ENCODE results near the gene OR51B4.
"Not testable (repeated sequence)": the region's sequence is repeated elsewhere in the genome, so short reads cannot be mapped to it uniquely, and the experiment has no call there.

The OR51B4 gene

DNA sequence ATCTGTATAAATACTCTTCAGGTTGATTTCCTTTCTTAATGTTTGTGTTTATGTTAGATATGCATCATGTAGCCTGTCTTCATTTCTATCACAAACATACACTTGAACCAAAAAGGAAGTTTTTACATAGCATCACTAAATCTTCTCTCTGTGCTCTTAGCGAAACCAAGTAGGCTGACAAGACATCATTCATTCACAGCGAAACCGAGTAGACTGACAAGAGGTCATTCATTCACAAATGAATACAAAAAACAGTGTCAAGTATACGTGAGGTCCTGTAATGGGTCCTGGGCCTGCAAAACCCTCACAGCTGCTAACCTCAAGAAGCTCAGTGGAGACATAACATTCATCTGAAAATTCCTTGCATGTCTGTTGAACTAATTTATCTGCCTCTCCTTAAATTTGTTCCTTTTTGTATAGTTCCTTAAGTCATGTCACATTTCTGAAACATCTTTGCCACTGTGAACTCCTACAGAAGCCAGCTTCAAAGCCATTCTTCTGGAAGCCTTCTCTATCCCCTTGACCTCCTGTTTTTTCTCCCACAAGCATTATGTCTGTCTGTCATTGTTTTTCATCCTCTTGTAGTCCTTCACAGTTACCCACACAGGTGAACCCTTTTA, 22.2 kb downstream of the OR51B4 start:
- in situ Hi-C loops (cut with HindIII; ENCODE audit: low pct_ligation_motif_present, low pct_unique_long_range_greater_than_20kb, low sequenced_read_pairs): no loop called here
- DNase-seq: no peak

DNA sequence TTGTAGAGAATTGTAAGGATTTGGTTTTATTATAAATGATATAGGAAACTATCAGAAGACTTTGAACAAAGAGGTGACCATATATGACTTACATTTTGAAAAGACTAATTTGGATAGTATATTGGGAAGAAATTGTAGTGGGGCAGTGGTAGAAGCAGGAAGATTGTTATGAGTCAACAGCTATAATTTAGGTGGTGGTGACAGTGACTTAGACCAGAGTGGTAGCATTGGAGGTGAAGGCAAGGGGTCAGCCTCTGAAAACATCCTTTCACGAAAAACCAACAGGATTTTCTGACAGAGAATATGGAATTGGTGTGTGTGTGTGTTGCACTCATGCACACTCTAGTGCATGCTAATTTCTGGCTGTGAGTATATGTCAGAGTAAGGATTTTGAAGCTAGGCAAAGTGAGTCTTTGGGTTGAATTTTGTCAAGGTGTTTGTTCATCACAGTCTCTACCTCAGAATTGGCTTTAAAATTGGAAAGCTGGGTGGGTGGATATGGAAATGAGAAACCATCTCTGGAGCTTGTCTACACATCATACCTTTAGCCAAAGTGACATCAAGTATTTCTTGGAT, 23.9 kb downstream of the OR51B4 start:
- in situ Hi-C loops (cut with HindIII; ENCODE audit: low pct_ligation_motif_present, low pct_unique_long_range_greater_than_20kb, low sequenced_read_pairs): no loop called here
- no peak for DNase-seq

DNA sequence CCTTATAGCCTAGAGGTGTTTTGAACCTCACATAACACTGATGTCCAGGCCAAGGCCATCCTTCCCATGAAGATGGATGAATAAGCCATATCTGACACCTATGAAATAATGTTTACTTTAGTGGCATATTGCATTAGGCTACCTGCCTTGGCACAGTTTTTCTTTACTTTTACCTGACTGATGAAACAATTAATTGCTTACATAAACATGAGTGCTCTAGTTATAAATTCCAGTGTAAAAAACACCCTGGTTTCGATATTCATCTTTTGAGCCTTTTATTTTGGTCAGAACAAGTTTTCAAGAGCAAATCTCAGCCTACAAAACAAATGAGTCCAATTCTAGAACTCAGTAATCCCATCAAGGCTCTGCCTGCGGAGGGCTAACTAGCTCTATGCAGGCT, 25.0 kb downstream of the OR51B4 start:
- no peak for DNase-seq
- in situ Hi-C loops (cut with HindIII; ENCODE audit: low pct_ligation_motif_present, low pct_unique_long_range_greater_than_20kb, low sequenced_read_pairs): no loop called here

DNA sequence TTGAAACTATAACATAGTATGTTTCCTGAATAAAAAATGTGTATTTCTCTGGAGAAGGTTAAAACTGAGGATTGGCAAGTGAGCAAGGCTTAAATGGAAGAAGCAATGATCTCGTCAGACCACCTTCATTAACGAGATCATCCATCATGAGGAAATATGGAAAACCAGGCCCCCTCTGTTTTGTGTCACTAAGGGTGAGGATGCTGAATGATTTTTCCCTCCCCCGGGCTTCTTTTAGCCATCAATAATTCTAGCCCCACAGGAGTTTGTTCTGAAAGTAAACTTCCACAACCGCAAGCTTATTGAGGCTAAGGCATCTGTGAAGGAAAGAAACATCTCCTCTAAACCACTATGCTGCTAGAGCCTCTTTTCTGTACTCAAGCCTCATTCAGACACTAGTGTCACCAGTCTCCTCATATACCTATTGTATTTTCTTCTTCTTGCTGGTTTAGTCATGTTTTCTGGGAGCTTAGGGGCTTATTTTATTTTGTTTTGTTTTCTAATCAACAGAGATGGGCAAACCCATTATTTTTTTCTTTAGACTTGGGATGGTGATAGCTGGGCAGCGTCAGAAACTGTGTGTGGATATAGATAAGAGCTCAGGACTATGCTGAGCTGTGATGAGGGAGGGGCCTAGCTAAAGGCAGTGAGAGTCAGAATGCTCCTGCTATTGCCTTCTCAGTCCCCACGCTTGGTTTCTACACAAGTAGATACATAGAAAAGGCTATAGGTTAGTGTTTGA, 26.2 kb downstream of the OR51B4 start:
- in situ Hi-C loops (cut with HindIII; ENCODE audit: low pct_ligation_motif_present, low pct_unique_long_range_greater_than_20kb, low sequenced_read_pairs): no loop called here

DNA sequence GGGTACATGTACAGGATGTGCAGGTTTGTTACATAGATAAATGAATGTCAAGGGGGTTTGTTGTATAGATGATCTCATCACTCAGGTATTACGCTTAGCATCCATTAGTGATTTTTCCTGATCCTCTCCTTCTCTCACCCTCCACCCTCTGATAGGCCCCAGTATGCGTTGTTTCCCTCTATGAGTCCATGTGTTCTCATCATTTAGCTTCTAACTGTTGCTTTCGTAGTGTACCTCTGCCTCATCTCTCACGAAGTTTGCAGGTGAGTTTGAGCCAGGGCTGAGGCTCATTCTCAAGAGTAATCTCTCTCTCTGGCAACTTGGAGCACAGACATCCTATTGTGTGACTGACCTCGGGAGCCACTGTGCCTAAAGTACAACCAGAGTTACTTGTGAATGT, 27.4 kb downstream of the OR51B4 start:
- in situ Hi-C loops (cut with HindIII; ENCODE audit: low pct_ligation_motif_present, low pct_unique_long_range_greater_than_20kb, low sequenced_read_pairs): no loop called here
- DNase-seq: no peak

More for the DNA sequence above, 26.2 kb downstream of the OR51B4 start:
- DNase-seq: no peak

DNA sequence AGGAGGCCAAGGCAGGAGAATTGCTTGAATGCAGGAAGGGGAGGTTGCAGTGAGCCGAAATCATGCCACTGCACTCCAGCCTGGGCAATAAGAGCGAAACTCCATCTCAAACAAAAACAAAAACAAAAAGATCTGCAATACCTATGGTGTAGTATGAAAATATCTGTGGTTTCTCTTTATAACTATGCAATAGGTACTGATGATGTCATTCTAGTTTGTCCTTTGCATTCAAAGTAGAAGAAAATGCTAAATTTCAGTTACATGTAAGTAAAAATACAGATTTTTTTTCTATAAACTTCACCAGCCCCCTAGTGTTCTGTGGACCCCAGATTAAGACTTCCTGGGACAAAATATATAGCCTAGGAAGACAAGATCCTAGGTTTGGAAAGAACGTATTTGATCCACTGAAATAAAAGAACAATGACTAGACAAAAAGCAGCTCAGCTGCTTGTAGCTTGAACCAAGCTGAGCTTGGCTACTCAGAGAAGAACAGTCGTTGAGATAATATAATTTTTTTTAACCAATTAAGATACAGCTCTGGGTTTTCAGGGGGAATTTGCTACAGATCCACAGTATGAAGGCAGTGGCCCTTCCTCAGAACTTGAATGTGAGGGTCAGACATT, 29.2 kb downstream of the OR51B4 start:
- DNase-seq: no peak
- in situ Hi-C loops (cut with HindIII; ENCODE audit: low pct_ligation_motif_present, low pct_unique_long_range_greater_than_20kb, low sequenced_read_pairs): no loop called here

DNA sequence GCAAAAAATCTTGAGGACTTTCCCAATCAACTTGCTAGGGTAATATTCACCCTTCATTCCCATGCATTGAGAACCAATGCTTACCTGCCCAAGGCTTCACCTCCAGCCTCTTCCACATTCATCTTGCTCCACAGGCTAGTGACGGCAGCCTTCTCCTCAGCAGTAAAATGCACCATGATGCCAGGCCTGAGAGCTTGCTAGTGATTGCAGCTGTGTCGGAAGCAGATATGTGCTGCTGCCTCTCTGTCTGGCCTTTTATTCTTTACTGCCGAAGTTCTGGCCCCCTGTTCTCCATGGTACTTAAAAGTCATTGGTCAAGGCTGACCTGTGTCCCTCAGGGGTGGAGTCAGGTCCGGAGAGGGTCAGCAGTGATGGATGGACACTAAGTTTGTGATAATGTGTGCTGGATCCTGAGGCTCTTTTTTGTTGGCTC, 32.0 kb downstream of the OR51B4 start, which contains the start of gene HBE1:
HBE1 (minus strand) TSS at position 231 of the 433 bp plus-strand sequence; CDS start at position 176, 55 bp downstream.
- in situ Hi-C loops (cut with HindIII; ENCODE audit: low pct_ligation_motif_present, low pct_unique_long_range_greater_than_20kb, low sequenced_read_pairs): no loop called here
- no peak for DNase-seq

DNA sequence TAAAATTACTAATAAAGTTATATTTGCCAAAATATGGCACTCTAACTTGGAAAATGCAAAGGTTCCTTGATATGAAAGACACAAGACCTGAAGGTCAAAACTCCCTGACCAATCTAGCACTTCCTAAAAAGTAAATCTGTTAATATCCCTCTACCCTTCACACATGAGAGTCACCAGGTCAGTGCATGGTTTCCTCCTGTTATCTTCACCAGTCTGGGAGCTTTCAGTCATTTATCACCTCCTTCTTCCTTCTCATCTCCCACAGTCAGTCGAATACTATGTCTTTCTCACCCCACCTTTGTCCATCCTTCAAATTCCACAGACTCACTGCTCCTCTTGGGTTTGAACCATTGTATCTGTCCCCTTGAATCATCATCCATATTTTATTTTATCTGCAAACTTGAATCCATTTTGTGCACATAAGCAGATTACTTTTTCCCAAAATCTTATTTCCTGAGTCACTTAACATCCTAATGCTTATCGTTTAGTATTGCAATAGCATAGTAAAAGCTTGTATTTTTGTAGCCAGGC, 34.6 kb downstream of the OR51B4 start:
- in situ Hi-C loops (cut with HindIII; ENCODE audit: low pct_ligation_motif_present, low pct_unique_long_range_greater_than_20kb, low sequenced_read_pairs): no loop called here
- DNase-seq: no peak

DNA sequence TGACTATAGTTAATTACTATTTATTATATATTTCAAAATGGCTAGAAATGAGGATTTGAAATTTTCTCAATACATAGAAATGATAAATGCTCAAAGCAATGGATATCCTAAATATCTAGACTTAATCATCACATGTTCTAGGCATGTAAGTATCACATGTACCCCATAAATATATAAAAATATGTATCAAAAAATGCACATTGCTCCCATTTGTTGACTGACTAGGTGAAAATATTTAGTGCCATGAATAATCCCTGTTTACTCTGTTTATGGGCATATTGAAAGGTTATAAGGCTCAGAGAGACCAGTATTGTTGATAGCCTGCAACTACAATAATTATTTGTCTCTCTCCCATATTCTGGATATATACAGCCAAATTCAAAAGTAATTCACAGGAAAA, 35.1 kb downstream of the OR51B4 start:
- in situ Hi-C loops (cut with HindIII; ENCODE audit: low pct_ligation_motif_present, low pct_unique_long_range_greater_than_20kb, low sequenced_read_pairs): no loop called here

DNA sequence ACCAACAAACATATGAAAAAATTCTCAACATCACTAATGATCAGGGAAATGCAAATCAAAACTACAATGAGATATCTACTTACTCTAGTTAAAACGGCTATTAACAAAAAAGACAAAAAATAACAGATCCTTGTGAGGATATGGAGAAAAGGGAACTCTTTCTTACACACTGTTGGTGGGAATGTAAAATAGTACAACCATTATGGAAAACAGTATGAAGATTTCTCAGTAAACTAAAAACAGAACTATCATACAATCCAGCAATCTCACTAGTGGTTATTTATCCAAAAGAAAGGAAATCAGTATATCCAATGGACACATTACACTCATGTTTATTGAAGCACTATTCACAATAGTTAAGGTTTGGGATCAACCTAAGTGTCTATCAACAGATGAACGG, 35.9 kb downstream of the OR51B4 start:
- DNase-seq: no peak
- in situ Hi-C loops (cut with HindIII; ENCODE audit: low pct_ligation_motif_present, low pct_unique_long_range_greater_than_20kb, low sequenced_read_pairs): no loop called here

More for the DNA sequence above, 35.1 kb downstream of the OR51B4 start:
- DNase-seq: no peak

DNA sequence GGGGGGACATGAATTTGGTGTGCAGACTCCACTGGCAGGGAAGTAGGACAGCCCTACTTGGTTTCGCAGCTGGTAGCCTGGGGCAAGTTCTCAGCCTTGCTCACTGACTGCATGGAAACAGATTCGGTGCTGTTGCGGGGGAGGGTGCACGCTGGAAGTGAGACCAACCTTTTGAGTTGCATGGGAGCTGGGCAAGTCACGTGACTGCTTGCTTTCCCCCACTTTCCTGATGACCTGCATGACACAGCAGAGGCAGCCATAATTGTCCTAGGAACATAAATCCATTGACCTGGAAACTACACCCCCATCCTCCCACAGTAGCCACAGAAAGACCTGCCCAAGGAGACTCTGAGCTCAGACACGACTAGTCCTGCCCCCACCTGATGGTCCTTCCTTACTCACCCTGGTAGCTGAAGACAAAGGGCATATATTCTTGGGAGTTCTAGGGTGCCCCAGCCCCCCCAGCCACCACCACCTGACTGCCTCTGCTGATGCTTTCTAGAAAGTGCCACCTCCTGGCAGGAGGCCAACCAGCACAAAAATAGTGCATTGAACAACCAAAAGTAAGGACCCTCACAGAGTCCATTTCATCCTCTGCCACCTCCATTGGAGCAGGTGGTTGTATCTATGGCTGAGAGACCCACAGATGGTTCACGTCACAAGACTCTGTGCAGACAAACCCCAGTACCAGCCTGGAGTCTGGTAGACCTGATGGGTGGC, 43.0 kb downstream of the OR51B4 start:
- in situ Hi-C loops (cut with HindIII; ENCODE audit: low pct_ligation_motif_present, low pct_unique_long_range_greater_than_20kb, low sequenced_read_pairs): no loop called here
- DNase-seq: no peak

DNA sequence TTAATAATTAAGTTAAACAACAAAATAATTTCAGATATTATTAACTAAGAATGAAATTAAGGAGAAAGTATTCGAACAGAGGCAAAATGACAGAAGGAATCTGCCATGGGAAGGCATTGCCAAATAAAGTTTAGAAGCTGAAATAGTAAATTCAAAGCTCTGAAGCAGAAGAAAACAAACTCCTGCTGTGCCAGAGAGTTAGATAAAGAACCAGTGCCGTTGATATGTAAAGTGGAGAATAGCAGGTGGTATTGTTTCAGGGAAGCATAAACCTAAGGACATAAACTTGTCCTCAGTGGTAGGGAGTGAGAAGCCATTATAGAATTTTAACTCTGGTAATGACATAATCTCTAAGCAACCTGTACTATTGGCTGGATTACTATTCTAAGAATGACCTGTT, 44.5 kb downstream of the OR51B4 start:
- in situ Hi-C loops (cut with HindIII; ENCODE audit: low pct_ligation_motif_present, low pct_unique_long_range_greater_than_20kb, low sequenced_read_pairs): no loop called here
- no peak for DNase-seq

DNA sequence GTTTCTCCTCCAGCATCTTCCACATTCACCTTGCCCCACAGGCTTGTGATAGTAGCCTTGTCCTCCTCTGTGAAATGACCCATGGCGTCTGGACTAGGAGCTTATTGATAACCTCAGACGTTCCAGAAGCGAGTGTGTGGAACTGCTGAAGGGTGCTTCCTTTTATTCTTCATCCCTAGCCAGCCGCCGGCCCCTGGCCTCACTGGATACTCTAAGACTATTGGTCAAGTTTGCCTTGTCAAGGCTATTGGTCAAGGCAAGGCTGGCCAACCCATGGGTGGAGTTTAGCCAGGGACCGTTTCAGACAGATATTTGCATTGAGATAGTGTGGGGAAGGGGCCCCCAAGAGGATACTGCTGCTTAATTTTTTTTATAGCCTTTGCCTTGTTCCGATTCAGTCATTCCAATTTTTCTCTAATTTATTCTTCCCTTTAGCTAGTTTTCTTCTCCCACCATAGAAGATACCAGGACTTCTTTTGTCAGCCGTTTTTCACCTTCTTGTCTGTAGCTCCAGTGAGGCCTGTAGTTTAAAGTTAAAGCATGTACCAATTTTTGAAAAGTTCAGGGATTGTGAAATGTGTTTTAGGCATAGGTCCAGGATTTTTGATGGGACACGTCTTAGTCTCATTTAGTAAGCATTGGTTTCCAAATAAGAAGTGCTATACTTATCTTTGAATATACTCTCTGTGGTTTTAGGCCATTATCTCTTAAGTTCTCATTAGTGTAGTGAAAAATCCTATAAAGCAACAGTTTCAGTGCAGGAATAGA, 46.9 kb downstream of the OR51B4 start, which contains the start of gene HBG2:
HBG2 (minus strand) TSS at position 136 of the 768 bp plus-strand sequence; CDS start at position 83, 53 bp downstream.
- DNase-seq; in situ Hi-C loops (cut with HindIII; ENCODE audit: low pct_ligation_motif_present, low pct_unique_long_range_greater_than_20kb, low sequenced_read_pairs): not testable (repeated sequence)

DNA sequence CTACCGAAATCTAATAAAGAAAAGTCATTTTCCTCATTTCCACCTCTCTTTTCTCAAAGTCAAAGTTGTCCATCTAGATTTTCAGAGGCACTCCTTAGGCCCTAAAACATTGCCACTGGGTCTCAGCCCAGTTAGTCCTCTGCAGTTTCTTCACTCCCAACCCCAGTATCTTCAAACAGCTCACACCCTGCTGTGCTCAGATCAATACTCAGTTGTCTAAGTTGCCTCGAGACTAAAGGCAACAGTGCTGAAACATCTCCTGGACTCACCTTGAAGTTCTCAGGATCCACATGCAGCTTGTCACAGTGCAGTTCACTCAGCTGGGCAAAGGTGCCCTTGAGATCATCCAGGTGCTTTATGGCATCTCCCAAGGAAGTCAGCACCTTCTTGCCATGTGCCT, 47.7 kb downstream of the OR51B4 start:
- in situ Hi-C loops (cut with HindIII; ENCODE audit: low pct_ligation_motif_present, low pct_unique_long_range_greater_than_20kb, low sequenced_read_pairs); DNase-seq: not testable (repeated sequence)

DNA sequence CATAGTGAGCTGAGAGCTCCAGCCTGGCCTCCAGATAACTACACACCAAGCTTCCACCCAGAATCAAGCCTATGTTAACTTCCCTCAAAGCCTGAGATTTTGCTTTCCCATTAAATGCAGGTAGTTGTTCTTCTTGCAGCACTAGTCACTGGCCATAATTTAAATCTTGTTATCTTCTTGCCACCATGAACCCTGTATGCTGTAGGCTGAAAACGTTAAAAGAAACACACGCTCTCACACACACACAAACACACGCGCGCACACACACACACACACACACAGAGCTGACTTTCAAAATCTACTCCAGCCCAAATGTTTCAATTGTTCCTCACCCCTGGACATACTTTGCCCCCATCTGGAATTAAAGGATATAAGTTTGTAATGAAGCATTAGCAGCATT, 48.3 kb downstream of the OR51B4 start:
- in situ Hi-C loops (cut with HindIII; ENCODE audit: low pct_ligation_motif_present, low pct_unique_long_range_greater_than_20kb, low sequenced_read_pairs); DNase-seq: not testable (repeated sequence)

DNA sequence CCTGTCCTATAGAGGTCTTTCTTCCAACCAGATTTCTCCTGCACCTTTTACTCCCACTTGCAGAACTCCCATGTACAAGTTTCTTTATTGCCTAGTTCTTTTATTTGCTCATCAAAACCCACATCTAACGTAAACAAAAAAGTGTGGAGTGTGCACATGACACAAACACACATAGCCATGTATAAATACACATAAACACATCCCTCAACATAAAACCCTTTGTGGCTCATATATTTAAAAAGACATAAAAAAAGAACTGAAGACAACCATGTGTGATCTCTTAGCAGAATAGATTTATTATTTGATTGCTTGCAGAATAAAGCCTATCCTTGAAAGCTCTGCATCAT, 48.9 kb downstream of the OR51B4 start:
- DNase-seq: no peak
- in situ Hi-C loops (cut with HindIII; ENCODE audit: low pct_ligation_motif_present, low pct_unique_long_range_greater_than_20kb, low sequenced_read_pairs): no loop called here

DNA sequence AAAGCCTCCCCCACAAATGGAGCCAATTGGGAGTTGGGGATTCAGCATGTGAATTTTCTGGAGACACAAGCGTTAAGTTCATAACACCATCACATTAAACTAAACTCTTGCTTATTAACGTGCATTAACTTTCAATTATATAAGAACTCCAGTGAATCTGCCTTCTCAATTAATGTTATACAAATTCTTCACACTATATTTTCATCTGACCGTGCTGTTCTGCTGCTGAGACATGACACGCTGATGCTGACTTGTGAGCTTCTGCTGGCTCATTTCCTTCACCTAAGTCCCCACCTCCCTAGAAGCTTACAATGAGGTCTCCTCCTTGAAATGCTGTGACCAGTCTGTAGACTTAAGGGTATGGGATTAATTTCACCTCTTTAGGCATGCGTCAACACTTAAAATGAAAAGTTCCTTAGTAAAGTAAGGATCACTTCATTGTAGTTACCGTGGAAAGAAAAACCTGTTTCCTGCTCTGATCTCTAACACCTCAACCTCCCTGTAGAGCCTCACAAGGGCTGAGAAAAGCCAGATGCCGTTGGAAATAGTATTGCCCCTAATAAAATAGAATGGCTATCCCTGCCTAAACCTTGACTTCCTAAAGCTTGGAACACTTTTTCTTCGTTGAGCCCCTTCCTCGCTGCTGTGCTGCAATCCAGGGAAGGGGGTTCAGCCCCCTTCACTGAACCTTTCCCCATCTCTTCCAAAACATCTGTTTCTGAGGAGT, 49.4 kb downstream of the OR51B4 start:
- DNase-seq: no peak
- in situ Hi-C loops (cut with HindIII; ENCODE audit: low pct_ligation_motif_present, low pct_unique_long_range_greater_than_20kb, low sequenced_read_pairs): no loop called here
